H9 (cell line): ENCODE data around the gene TRAF3. TPM values are rescaled to one million over a fixed set of nuclear protein-coding genes. Genes with fewer than 3 reads are reported as not detected.

Source experiments
- DNase-seq: peaks from one replicate; pipeline ENCODE4 v3.0.0-alpha.2; 2017
- H2AFZ ChIP-seq: one replicate; pipeline ENCODE4 v1.6.1; 2013; ENCODE audit warnings: mild to moderate bottlenecking, low read length, control low read depth, moderate library complexity
- H2AK5ac ChIP-seq: 2 replicates; pipeline ENCODE4 v1.6.1; 2013; ENCODE audit warnings: low read length, control low read depth, mixed read lengths; ENCODE audit not compliant: insufficient read length
- H2BK120ac ChIP-seq: one replicate; pipeline ENCODE4 v1.6.1; 2013; ENCODE audit warnings: low read depth, mild to moderate bottlenecking, low read length, control low read depth, inconsistent platforms; ENCODE audit not compliant: poor library complexity, severe bottlenecking
- H2BK12ac ChIP-seq: 2 replicates; pipeline ENCODE4 v1.6.1; 2013; ENCODE audit warnings: low read length, control low read depth, mixed read lengths, low read depth; ENCODE audit not compliant: insufficient read length
- H2BK15ac ChIP-seq: 2 replicates; pipeline ENCODE4 v1.6.1; 2013; ENCODE audit warnings: low read depth, low read length, control low read depth
- H2BK20ac ChIP-seq: one replicate; pipeline ENCODE4 v1.6.1; 2013; ENCODE audit warnings: low read depth, mild to moderate bottlenecking, low read length, control low read depth, inconsistent platforms; ENCODE audit not compliant: poor library complexity, severe bottlenecking
- H2BK5ac ChIP-seq: 2 replicates; pipeline ENCODE4 v1.6.1; 2013; ENCODE audit warnings: low read length, control low read depth, mixed read lengths; ENCODE audit not compliant: insufficient read length
- H3K14ac ChIP-seq: 2 replicates; pipeline ENCODE4 v1.6.1; 2013; ENCODE audit warnings: low read length, control low read depth; ENCODE audit not compliant: insufficient read depth
- H3K18ac ChIP-seq: 2 replicates; pipeline ENCODE4 v1.6.1; 2013; ENCODE audit warnings: low read depth, mild to moderate bottlenecking, mixed read lengths, low read length, control low read depth; ENCODE audit not compliant: insufficient read length
- H3K23ac ChIP-seq: 2 replicates; pipeline ENCODE4 v1.6.1; 2013; ENCODE audit warnings: low read length, control low read depth, mixed read lengths, low read depth; ENCODE audit not compliant: insufficient read length
- H3K23me2 ChIP-seq: 2 replicates; pipeline ENCODE4 v1.6.1; 2013; ENCODE audit warnings: low read depth, mild to moderate bottlenecking, mixed read lengths, low read length, control low read depth; ENCODE audit not compliant: insufficient read length, poor library complexity, severe bottlenecking
- H3K27ac ChIP-seq: 2 replicates; pipeline ENCODE4 v1.5.1; 2013; ENCODE audit warnings: low read length, control low read depth, mixed read lengths, low read depth; ENCODE audit not compliant: insufficient read length
- H3K27me3 ChIP-seq: 2 replicates; pipeline ENCODE4 v1.6.1; 2013; ENCODE audit warnings: low read length, control low read depth, inconsistent platforms; ENCODE audit not compliant: insufficient read depth
- H3K4ac ChIP-seq: 2 replicates; pipeline ENCODE4 v1.6.1; 2013; ENCODE audit warnings: low read depth, mild to moderate bottlenecking, control low read depth, inconsistent platforms, low read length, moderate library complexity
- H3K4me1 ChIP-seq: 2 replicates; pipeline ENCODE4 v1.6.1; 2013; ENCODE audit warnings: low read length, control low read depth, inconsistent platforms; ENCODE audit not compliant: insufficient read depth
- H3K4me2 ChIP-seq: 2 replicates; pipeline ENCODE4 v1.6.1; 2013; ENCODE audit warnings: low read length, control low read depth, mixed read lengths; ENCODE audit not compliant: insufficient read length, insufficient read depth
- H3K56ac ChIP-seq: 2 replicates; pipeline ENCODE4 v1.6.1; 2013; ENCODE audit warnings: low read depth, mild to moderate bottlenecking, mixed read lengths, low read length, control low read depth; ENCODE audit not compliant: insufficient read length
- H3K79me1 ChIP-seq: 2 replicates; pipeline ENCODE4 v1.6.1; 2013; ENCODE audit warnings: low read depth, mild to moderate bottlenecking, moderate library complexity, low read length, control low read depth, inconsistent platforms; ENCODE audit not compliant: insufficient read depth, poor library complexity, severe bottlenecking
- H3K79me2 ChIP-seq: 2 replicates; pipeline ENCODE4 v1.6.1; 2013; ENCODE audit warnings: low read length, control low read depth, inconsistent platforms; ENCODE audit not compliant: insufficient read depth
- H3K9ac ChIP-seq: 2 replicates; pipeline ENCODE4 v1.6.1; 2013; ENCODE audit warnings: low read length, control low read depth, mixed read lengths; ENCODE audit not compliant: insufficient read length; ENCODE audit errors: extremely low read depth
- H3K9me3 ChIP-seq: one replicate; pipeline ENCODE4 v1.6.1; 2013; ENCODE audit warnings: low read depth, low read length, inconsistent platforms; ENCODE audit not compliant: control insufficient read depth
- H3T11ph ChIP-seq: one replicate; pipeline ENCODE4 v1.6.1; 2013; ENCODE audit warnings: mild to moderate bottlenecking, low read length, control low read depth, inconsistent platforms
- H4K20me1 ChIP-seq: one replicate; pipeline ENCODE4 v1.6.1; 2013; ENCODE audit not compliant: control insufficient read depth, insufficient read length, insufficient read depth
- H4K5ac ChIP-seq: 2 replicates; pipeline ENCODE4 v1.6.1; 2013; ENCODE audit warnings: low read depth, mild to moderate bottlenecking, mixed read lengths, low read length, control low read depth; ENCODE audit not compliant: insufficient read length
- H4K8ac ChIP-seq: replicated peaks from 2 replicates; pipeline ENCODE4 v1.6.1; 2013; ENCODE audit warnings: low read length, control low read depth, mixed read lengths, low read depth; ENCODE audit not compliant: insufficient read length
- H4K91ac ChIP-seq: 2 replicates; pipeline ENCODE4 v1.6.1; 2013; ENCODE audit warnings: low read depth, mild to moderate bottlenecking, moderate library complexity, mixed read lengths, low read length, control low read depth; ENCODE audit not compliant: insufficient read length
- H3K27ac Mint-ChIP-seq, 3 experiments: 2 replicates in 2 of 3; 3 replicates in 1 of 3; pipeline ENCODE4 v1.8.0; 2020 to 2021; ENCODE audit warnings: mixed read lengths in 3 of 3, mild to moderate bottlenecking in 1 of 3, moderate library complexity in 1 of 3
- H3K27me3 Mint-ChIP-seq: 2 replicates; pipeline ENCODE4 v1.8.0; 2021; ENCODE audit warnings: low read depth, mild to moderate bottlenecking, moderate library complexity, mixed read lengths
- H3K36me3 Mint-ChIP-seq, 3 experiments: 2 replicates in 2 of 3; 3 replicates in 1 of 3; pipeline ENCODE4 v1.8.0; 2020 to 2021; ENCODE audit warnings: low read depth in 3 of 3, mixed read lengths in 3 of 3; ENCODE audit not compliant: insufficient read depth in 1 of 3
- H3K4me1 Mint-ChIP-seq, 2 experiments: 2 replicates each; pipeline ENCODE4 v1.8.0; 2020; ENCODE audit warnings: mixed read lengths in 2 of 2
- H3K4me3 Mint-ChIP-seq, 2 experiments: 2 replicates in 1 of 2; 3 replicates in 1 of 2; pipeline ENCODE4 v1.8.0; 2020 to 2021; ENCODE audit warnings: mild to moderate bottlenecking in 2 of 2, mixed read lengths in 2 of 2, moderate library complexity in 1 of 2
- H3K9me3 Mint-ChIP-seq, 2 experiments: 2 replicates in 1 of 2; 3 replicates in 1 of 2; pipeline ENCODE4 v1.8.0; 2020; ENCODE audit warnings: mild to moderate bottlenecking in 2 of 2, mixed read lengths in 2 of 2, moderate library complexity in 1 of 2
- WGBS: extraction: QIAGEN DNeasy Blood & Tissue Kit; methylation state at CpG from one replicate; pipeline ENCODE4 v1.1.7; 2013; ENCODE audit warnings: missing lambda C conversion rate, low lambda C conversion rate, mixed read lengths; ENCODE audit not compliant: insufficient read length; ENCODE audit errors: extremely low coverage; 5-methylcytosine and 5-hydroxymethylcytosine counted together
- total RNA-seq: library from RNA; stranded (reverse); gene quantifications from 2 replicates; pipeline ENCODE4 v1.2.1, GENCODE V29; 2021
- TF ChIP-seq, protein P1 (sequence below): fragments of 200-600 bp; sonication (generic); conservative IDR thresholded peaks from 3 replicates; pipeline ENCODE4 v1.8.0; 2021; ENCODE audit warnings: antibody characterized with exemption, mild to moderate bottlenecking

The TRAF3 gene
- total RNA-seq, 1 experiment from 2014 or later: 9.6 TPM

- Histone ChIP-seq H3K9me3 (no peaks in the 10 kb centered on the region), H3K18ac (no peak overlapping the region), H4K91ac (no peak overlapping the region), H2BK120ac (no peak overlapping the region), H3K27ac (no peak overlapping the region), H2AFZ (no peak overlapping the region), H3K23me2 (no peaks in the 10 kb centered on the region), H3K27me3 (no peaks in the 10 kb centered on the region), H3T11ph (no peak overlapping the region), H2BK15ac (no peak overlapping the region), H2BK5ac (no peak overlapping the region), H3K14ac (no peak overlapping the region), H3K9ac (no peak overlapping the region), H4K20me1 (no peaks in the 10 kb centered on the region), H3K79me2 (no peaks in the 10 kb centered on the region), H4K8ac (no peak overlapping the region), H2AK5ac (no peak overlapping the region), H2BK20ac (no peak overlapping the region), H3K79me1 (no peaks in the 10 kb centered on the region), H3K56ac (no peak overlapping the region), H3K4me2 (no peak overlapping the region), H3K4me1 (no peaks in the 10 kb centered on the region), H3K4ac (no peak overlapping the region), H2BK12ac (no peak overlapping the region), H3K23ac (no peak overlapping the region), H4K5ac (no peak overlapping the region)
- WGBS: no CpG with 5 or more reads among the region's 1 CpG
- Mint-ChIP-seq H3K4me1 (peaks cover 4 to 6% of the 10 kb centered on the region in 2 experiments; a peak in 3 of 4 replicates), H3K4me3 (no peak overlapping the region), H3K27me3 (no peaks in the 10 kb centered on the region), H3K9me3 (no peaks in the 10 kb centered on the region), H3K36me3 (peaks cover 0 to 7% (median 4%) of the 10 kb centered on the region in 3 experiments; a peak in 4 of 7 replicates), H3K27ac (no peak overlapping the region)
- DNase-seq: no peak
- TF ChIP-seq, protein P1, sequence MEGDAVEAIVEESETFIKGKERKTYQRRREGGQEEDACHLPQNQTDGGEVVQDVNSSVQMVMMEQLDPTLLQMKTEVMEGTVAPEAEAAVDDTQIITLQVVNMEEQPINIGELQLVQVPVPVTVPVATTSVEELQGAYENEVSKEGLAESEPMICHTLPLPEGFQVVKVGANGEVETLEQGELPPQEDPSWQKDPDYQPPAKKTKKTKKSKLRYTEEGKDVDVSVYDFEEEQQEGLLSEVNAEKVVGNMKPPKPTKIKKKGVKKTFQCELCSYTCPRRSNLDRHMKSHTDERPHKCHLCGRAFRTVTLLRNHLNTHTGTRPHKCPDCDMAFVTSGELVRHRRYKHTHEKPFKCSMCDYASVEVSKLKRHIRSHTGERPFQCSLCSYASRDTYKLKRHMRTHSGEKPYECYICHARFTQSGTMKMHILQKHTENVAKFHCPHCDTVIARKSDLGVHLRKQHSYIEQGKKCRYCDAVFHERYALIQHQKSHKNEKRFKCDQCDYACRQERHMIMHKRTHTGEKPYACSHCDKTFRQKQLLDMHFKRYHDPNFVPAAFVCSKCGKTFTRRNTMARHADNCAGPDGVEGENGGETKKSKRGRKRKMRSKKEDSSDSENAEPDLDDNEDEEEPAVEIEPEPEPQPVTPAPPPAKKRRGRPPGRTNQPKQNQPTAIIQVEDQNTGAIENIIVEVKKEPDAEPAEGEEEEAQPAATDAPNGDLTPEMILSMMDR: no peak
These were observed 111.5 kb downstream of the TRAF3 start for GRCh38 chr14:102888748-102889147.
